ENCODE measurements around the gene SPTBN5.

DNA sequence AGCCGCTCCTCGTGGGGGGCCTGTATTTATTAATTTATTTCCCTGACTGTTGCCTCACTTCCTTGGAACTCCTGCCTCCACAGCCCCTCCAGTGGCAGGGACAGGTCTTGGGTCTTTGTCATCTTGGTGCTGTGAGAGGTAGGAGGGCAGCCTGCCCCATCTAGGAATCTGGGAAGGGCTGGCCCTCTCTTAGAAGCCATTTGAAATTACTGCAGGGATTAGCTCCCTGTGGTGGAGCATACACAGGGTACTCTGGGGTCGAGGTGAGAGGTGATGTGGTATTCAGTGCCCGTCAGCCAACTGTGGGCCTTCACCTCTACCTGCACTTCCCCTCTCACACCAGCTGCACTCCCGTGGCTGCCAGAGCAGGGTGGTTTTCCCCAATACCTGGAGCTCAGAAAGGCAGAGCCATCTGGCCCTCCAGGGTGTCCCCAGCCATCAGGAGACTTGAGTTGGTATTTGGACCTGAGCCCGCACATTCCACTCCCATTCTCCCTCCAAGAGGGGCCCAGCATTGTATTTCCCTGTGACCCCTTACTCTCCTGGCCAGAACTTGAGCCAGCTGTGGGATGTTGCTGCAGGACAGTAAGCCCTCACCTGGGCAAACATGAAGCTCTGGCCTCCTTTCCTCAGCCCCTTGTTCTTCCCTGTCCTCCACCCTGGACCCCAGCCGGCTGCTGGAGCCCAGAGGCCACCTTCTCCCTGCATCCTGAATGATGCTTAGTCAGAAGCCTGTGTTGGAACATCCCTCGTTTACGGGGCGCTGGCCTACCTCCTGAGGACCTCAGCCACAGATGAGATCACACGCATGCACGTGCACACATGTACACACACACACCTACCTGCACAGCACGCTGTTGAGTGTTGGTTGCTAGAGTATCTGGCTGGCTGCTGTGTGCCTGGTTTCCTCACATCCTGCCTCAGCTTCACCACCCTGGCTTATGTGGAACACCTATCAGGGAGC lies 68.0 kb downstream of the SPTBN5 start:
- TF ChIP-seq POLR2AphosphoS5 (IDR thresholded peaks at IDR 0.05; ENCODE audit: low read depth, low read length) (no peak), FOXP2 (optimal IDR thresholded peaks at IDR 0.05; ENCODE audit: borderline replicate concordance, extremely low read depth, extremely low read length, insufficient read depth) (no peak), TAF1 (IDR thresholded peaks at IDR 0.05; ENCODE audit: borderline replicate concordance, insufficient read depth, low read length) (no peak), SIN3A (IDR thresholded peaks at IDR 0.05; ENCODE audit: borderline replicate concordance, insufficient read depth, low read length) (no peak)
- TF ChIP-seq, protein P1, sequence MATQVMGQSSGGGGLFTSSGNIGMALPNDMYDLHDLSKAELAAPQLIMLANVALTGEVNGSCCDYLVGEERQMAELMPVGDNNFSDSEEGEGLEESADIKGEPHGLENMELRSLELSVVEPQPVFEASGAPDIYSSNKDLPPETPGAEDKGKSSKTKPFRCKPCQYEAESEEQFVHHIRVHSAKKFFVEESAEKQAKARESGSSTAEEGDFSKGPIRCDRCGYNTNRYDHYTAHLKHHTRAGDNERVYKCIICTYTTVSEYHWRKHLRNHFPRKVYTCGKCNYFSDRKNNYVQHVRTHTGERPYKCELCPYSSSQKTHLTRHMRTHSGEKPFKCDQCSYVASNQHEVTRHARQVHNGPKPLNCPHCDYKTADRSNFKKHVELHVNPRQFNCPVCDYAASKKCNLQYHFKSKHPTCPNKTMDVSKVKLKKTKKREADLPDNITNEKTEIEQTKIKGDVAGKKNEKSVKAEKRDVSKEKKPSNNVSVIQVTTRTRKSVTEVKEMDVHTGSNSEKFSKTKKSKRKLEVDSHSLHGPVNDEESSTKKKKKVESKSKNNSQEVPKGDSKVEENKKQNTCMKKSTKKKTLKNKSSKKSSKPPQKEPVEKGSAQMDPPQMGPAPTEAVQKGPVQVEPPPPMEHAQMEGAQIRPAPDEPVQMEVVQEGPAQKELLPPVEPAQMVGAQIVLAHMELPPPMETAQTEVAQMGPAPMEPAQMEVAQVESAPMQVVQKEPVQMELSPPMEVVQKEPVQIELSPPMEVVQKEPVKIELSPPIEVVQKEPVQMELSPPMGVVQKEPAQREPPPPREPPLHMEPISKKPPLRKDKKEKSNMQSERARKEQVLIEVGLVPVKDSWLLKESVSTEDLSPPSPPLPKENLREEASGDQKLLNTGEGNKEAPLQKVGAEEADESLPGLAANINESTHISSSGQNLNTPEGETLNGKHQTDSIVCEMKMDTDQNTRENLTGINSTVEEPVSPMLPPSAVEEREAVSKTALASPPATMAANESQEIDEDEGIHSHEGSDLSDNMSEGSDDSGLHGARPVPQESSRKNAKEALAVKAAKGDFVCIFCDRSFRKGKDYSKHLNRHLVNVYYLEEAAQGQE (IDR thresholded peaks at IDR 0.05; ENCODE audit: insufficient read depth in 1 of 2, low read depth in 2 of 2, low read length in 2 of 2) = no peak
